H7 (cell line): Measurements from ENCODE around the gene KCNQ1OT1. TPM values are rescaled to one million over a fixed set of nuclear protein-coding genes. Genes with fewer than 3 reads are reported as not detected.

ENCODE experiments used
- DNase-seq: peaks from one replicate; pipeline ENCODE4 v3.0.0; 2012
- H3K27me3 ChIP-seq: 2 replicates; pipeline ENCODE4 v1.6.0; 2011; ENCODE audit warnings: mild to moderate bottlenecking, low read length; ENCODE audit not compliant: control insufficient read depth, insufficient read depth
- H3K36me3 ChIP-seq: replicated peaks from 2 replicates; pipeline ENCODE4 v1.5.1; 2011; ENCODE audit warnings: low read length; ENCODE audit not compliant: control insufficient read depth, insufficient read depth
- H3K4me3 ChIP-seq: 2 replicates; pipeline ENCODE4 v1.5.1; 2011; ENCODE audit warnings: low read depth, mild to moderate bottlenecking, control low read depth, low read length, moderate library complexity; ENCODE audit not compliant: insufficient read depth
- total RNA-seq: library from RNA; depleted of rRNA; stranded (reverse); fragments of >200 nt; shearing (Covaris generic); gene quantifications from 2 replicates; pipeline ENCODE4 v1.2.3, GENCODE V29; 2014

Gene KCNQ1OT1
- total RNA-seq, 1 experiment from 2014 or later, result 0.83 TPM

- no peaks in the 10 kb centered on the region for H3K36me3 ChIP-seq
- no peak overlapping the region for H3K4me3 ChIP-seq
- peak; percentile 68 for DNase-seq
- H3K27me3 ChIP-seq, result peaks cover 68% of the 10 kb centered on the region
Observed at GRCh38 chr11:2718817-2719438, 19.1 kb upstream of the KCNQ1OT1 start.

- Histone ChIP-seq H3K4me3 (no peak overlapping the region), H3K36me3 (no peaks in the 10 kb centered on the region), H3K27me3 (peaks cover 67% of the 10 kb centered on the region)
- DNase-seq, result no peak
Observed at GRCh38 chr11:2717561-2718325, 17.9 kb upstream of the KCNQ1OT1 start.

DNA sequence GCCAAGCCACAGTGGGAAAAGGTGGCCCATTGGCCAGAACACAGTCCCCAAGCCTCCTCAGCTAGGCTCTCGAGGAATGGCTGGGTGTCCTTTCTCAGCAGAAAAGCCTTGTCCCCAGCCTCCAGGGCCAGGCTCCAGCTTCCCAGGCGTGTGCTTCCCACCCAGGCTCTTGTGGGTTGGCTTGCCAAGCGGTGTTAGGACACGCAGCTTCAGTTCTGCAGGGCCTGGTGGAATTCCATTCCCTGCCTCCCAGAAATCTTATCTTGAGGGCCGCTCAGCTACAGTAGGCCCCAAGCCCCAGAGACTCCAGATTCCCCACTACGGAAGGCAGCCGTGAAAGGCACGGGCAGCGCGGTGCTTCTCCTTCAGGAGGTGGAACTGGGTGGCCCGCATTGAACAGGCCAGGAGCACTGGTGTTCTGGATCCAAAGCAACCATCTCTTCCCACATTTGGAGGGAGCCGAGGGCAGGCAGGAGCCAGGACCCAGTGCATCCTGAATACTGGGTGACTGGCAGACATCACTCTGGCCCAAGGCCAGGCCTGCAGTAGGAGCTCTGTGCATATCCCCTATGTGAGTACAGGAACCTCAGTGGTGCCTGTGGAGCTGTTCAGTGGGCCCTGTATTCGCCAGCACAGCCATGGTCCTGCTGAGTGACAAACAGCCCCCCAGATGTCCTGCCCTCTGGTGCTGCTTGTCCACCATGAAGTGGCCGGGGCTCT lies 16.7 kb upstream of the KCNQ1OT1 start:
- no peaks in the 10 kb centered on the region for H3K36me3 ChIP-seq
- DNase-seq, result no peak
- H3K27me3 ChIP-seq, result peaks cover 60% of the 10 kb centered on the region

DNA sequence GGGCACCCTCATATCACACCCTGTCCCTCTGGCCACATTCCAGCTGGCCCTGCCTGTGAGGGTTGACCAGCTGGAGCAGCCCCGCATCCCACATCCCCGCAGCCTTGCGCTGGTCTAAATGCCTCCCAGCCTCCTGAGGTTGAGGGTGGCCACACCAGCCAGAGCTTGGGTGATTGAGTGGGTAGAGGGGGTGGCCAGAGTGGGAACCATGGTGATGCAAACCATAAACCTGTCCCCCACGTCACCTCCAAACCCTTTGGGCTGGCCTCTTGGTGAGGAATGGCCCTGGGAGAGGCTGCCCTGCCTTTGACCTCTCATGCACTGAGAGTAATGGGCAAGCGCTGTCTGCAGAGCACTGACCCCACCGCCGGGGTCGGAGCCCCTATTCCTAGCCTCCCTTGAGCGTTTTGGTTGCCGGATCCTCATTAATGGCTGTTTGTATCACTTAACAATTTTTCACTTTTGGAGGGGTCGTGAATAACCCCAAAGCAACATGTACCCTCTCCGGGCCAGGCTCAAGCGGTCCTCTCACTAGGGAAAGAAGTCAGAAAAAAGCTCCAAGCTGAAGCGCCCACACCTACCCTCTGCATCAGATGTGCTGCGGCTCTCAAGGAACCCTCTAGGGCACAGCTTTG lies 16.0 kb upstream of the KCNQ1OT1 start:
- Histone ChIP-seq H3K4me3 (no peak overlapping the region), H3K36me3 (no peaks in the 10 kb centered on the region), H3K27me3 (peaks cover 60% of the 10 kb centered on the region)
- DNase-seq, result no peak

More for the DNA sequence above, 16.7 kb upstream of the KCNQ1OT1 start:
- no peak overlapping the region for H3K4me3 ChIP-seq

GRCh38 chr11:2714871-2715270 lies 15.1 kb upstream of the KCNQ1OT1 start:
- no peak overlapping the region for H3K4me3 ChIP-seq
- peaks cover 51% of the 10 kb centered on the region for H3K27me3 ChIP-seq
- no peak for DNase-seq
- H3K36me3 ChIP-seq, result no peaks in the 10 kb centered on the region

DNA sequence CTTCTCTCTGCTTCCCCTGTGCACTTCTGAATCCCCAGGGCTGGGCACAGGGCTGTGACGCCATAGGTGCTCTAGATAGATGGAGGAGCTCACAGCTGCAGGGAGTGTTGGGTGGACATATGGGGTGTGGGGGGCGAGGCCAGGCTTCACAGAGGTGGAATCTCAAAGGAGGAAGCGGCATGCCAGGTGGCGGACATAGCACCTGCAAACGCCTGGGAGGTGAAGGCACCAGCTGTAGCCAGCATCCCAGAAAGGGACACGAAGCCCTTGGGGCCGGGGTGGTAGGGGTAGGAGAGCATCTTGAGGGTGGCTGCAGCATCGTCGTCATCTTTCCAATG lies 14.6 kb upstream of the KCNQ1OT1 start:
- H3K27me3 ChIP-seq, result peaks cover 48% of the 10 kb centered on the region
- H3K4me3 ChIP-seq, result no peak overlapping the region
- no peaks in the 10 kb centered on the region for H3K36me3 ChIP-seq
- DNase-seq, result no peak

DNA sequence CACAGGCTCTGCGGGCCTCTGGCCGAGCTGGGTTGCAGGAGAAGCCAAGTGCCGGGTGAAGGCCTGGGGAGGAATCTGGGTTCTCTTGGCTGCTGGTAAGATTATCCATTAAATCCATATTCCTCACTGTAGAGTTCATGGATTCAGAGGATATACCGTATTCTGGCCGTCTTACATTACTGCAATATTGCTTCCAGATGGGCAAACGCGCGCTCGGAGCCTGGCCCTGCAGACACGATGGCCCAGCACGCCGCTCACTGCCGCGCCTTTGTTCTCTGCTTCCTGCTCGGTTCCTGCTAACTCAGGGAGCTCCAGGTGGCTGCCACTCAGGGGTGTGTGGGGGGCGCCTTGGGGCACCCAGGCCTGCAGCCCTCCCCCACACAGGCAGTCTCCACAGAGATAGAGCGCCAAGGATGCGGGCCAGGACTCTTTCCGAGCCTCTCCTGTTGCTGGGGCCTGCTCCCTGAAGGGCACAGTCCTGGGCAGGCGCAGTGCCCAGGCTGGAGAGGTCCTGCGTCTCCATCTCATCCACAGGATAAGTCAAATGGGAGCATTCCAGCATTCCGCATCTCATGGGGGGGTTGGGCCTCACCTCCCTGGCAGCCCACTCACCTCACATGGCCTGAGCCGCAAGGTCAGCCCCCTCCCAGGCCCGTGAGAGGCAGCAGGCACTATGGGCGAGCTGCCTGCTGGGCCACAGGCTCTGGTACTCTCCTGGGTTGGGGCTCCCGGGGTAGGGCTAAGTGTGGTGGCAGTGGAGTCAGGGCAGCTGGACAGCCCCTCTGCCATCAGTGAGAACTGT lies 14.1 kb upstream of the KCNQ1OT1 start:
- DNase-seq, result no peak
- Histone ChIP-seq H3K36me3 (no peaks in the 10 kb centered on the region), H3K4me3 (no peak overlapping the region), H3K27me3 (peaks cover 48% of the 10 kb centered on the region)

GRCh38 chr11:2713094-2713493 lies 13.3 kb upstream of the KCNQ1OT1 start:
- DNase-seq, result no peak
- no peak overlapping the region for H3K4me3 ChIP-seq
- peaks cover 45% of the 10 kb centered on the region for H3K27me3 ChIP-seq
- no peaks in the 10 kb centered on the region for H3K36me3 ChIP-seq

- peaks cover 35% of the 10 kb centered on the region for H3K27me3 ChIP-seq
- DNase-seq, result no peak
Observed at GRCh38 chr11:2711161-2711560, 11.4 kb upstream of the KCNQ1OT1 start.

DNA sequence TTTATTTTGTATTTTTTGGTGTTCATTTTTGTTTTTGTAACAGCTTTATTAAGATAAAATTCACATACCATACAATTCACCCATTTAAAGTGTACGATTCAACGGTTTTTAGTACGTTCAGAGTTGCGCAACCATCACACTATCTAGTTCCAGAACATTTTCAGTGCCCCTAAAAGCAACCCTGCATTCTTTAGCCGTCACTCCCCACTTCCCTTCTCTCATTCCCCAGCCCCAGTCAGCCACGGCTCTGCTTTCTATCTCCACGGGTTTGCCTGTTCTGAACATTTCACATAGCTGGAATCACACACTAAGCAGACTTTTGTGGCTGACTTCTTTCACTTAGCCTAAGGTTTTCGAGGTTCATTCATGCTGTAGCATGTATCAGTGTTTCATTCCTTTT lies 9.6 kb upstream of the KCNQ1OT1 start:
- Histone ChIP-seq H3K4me3 (no peak overlapping the region), H3K36me3 (no peaks in the 10 kb centered on the region), H3K27me3 (peaks cover 28% of the 10 kb centered on the region)
- DNase-seq, result no peak

More at GRCh38 chr11:2711161-2711560, 11.4 kb upstream of the KCNQ1OT1 start:
- Histone ChIP-seq H3K4me3 (no peak overlapping the region), H3K36me3 (no peaks in the 10 kb centered on the region)

DNA sequence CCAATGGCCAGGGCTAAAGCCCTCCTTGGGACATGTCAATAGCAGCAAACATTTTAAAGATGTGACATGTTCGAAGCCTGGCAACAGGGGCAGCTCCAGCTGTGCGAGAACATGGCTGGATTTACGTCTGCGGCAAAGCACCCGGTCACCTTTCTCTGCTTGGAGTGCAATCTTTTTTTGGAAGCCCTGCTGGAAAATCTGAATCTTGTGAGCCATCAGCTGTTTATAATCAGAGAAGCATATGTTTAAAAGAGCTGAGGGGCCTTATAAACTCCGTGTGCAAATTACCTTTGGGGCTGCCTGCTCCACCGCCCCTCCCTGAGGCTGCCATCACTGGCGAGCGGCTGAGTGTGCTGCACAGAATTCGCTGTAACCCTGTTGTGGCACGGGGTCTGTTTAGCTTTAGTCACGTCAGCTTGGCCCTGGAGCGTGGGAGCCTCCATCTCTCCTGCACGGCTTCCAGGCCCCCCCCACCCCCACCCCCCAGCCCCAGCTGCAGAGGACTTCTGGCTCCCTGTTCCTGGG lies 9.0 kb upstream of the KCNQ1OT1 start:
- Histone ChIP-seq H3K36me3 (no peaks in the 10 kb centered on the region), H3K27me3 (peaks cover 24% of the 10 kb centered on the region), H3K4me3 (no peak overlapping the region)
- peak; percentile 66 for DNase-seq

DNA sequence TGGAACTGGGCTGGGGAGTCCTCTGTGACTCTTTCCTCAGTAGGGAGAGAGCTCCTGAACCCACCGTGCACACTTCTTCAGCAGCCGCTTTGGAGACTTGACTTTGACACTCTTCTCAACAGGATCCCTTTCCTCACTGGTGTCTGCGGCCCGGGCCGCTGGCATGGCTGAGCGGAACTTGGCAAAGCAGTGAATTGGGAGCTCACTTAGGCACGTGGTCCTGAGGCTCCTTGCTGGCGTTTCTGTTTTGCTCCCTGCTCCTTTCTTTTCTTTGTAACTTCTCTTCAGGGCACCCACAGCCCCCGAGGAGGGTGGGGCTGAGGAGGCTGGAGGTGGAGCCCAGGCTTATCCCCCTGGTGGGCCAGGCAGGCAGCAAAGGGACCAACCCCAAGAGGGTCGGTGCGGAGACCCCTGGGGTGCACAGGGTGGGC lies 8.4 kb upstream of the KCNQ1OT1 start:
- peak; percentile 60 for DNase-seq
- no peak overlapping the region for H3K4me3 ChIP-seq
- H3K27me3 ChIP-seq, result peaks cover 25% of the 10 kb centered on the region
- no peaks in the 10 kb centered on the region for H3K36me3 ChIP-seq

DNA sequence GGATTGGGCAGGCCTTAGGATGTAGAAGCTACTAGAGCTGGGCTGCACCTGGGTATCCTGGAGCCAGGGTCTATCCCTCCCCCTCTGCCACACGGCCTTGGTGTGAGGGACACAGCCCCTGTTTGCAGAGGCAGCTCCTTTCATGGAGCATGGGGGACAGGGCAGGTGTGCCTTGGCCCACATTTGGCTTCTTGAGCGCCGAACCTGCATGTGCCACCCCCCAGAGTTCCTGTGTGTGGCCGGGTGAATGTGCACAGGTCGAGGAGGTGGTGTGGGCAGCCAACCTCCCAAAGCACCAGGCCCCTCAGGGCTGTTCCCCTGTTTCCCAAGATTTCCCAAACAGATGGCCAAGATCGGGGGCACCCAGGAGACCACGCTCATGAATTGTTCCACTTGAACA lies 7.9 kb upstream of the KCNQ1OT1 start:
- no peaks in the 10 kb centered on the region for H3K36me3 ChIP-seq
- peaks cover 24% of the 10 kb centered on the region for H3K27me3 ChIP-seq
- no peak overlapping the region for H3K4me3 ChIP-seq
- peak; percentile 36 for DNase-seq

- no peak for DNase-seq
- Histone ChIP-seq H3K36me3 (no peaks in the 10 kb centered on the region), H3K27me3 (peaks cover 27% of the 10 kb centered on the region), H3K4me3 (no peak overlapping the region)
Observed at GRCh38 chr11:2706321-2706720, 6.5 kb upstream of the KCNQ1OT1 start.
